ENCODE measurements around the gene THSD7B.
"Not testable (repeated sequence)": the region's sequence is repeated elsewhere in the genome, so short reads cannot be mapped to it uniquely, and the experiment has no call there.

THSD7B gene

DNA sequence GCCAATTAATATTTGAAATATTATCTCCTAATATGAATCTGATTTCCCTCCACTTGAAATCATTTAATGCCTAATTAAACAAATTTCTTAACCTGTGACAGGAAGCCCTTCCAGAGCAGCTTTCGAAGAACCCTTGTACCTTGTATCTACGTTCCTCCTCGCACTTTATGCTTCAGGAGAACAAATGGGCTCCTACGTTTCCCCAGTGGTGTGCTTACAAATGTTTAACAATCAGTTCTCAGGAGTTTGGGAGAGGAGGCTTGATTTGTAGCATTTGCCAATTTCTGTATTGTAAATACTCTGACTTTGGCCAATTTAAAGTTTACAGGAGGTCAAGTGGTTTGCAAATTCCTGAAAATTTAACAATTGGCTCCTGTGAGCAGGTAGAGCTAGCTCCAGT, 327.8 kb downstream of the THSD7B start:
- POLR2A ChIA-PET (ENCODE audit: low non-redundant PET) = no interaction called here
- no peak for DNase-seq (ENCODE audit: low spot score)

GRCh38 chr2:137096187-137096586, 330.8 kb downstream of the THSD7B start:
- DNase-seq (ENCODE audit: low spot score) = no peak
- POLR2A ChIA-PET (ENCODE audit: low non-redundant PET) = no interaction called here
- CTCF ChIA-PET = no interaction called here
- TF ChIP-seq, protein P1, sequence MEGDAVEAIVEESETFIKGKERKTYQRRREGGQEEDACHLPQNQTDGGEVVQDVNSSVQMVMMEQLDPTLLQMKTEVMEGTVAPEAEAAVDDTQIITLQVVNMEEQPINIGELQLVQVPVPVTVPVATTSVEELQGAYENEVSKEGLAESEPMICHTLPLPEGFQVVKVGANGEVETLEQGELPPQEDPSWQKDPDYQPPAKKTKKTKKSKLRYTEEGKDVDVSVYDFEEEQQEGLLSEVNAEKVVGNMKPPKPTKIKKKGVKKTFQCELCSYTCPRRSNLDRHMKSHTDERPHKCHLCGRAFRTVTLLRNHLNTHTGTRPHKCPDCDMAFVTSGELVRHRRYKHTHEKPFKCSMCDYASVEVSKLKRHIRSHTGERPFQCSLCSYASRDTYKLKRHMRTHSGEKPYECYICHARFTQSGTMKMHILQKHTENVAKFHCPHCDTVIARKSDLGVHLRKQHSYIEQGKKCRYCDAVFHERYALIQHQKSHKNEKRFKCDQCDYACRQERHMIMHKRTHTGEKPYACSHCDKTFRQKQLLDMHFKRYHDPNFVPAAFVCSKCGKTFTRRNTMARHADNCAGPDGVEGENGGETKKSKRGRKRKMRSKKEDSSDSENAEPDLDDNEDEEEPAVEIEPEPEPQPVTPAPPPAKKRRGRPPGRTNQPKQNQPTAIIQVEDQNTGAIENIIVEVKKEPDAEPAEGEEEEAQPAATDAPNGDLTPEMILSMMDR (conservative IDR thresholded peaks at IDR 0.05; ENCODE audit: low read depth) = no peak
- no peak overlapping the region for H3K27ac ChIP-seq

More for the DNA sequence above, 327.8 kb downstream of the THSD7B start:
- TF ChIP-seq, protein P1 (conservative IDR thresholded peaks at IDR 0.05; ENCODE audit: low read depth) = no peak
- CTCF ChIA-PET = no interaction called here
- no peak overlapping the region for H3K27ac ChIP-seq

- DNase-seq (ENCODE audit: low spot score) = no peak
- CTCF ChIA-PET = interaction anchor here (0.5 kb wide), 1 partner anchor 359 kb away, joined by 3 read pairs; no protein-coding TSS in a partner anchor
- H3K27ac ChIP-seq = no peak overlapping the region
- POLR2A ChIA-PET (ENCODE audit: low non-redundant PET) = no interaction called here
- TF ChIP-seq, protein P1 (conservative IDR thresholded peaks at IDR 0.05; ENCODE audit: low read depth) = no peak
Measured at GRCh38 chr2:137096693-137097092, 331.3 kb downstream of the THSD7B start.

DNA sequence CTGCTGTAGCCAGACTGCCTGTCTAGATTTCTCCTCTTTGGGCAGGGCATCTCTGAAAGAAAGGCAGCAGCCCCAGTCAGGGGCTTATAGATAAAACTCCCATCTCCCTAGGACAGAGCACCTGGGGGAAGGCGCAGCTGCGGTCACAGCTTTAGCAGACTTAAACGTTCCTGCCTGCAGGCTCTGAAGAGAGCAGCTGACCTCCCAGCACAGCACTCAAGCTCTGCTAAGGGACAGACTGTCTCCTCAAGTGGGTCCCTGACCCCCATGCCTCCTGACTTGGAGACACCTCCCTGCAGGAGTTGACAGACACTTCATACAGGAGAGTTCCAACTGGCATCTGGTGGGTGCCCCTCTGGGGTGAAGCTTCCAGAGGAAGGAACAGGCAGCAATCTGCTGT, 336.5 kb downstream of the THSD7B start:
- POLR2A ChIA-PET (ENCODE audit: low non-redundant PET); CTCF ChIA-PET; H3K27ac ChIP-seq; DNase-seq (ENCODE audit: low spot score): not testable (repeated sequence)

DNA sequence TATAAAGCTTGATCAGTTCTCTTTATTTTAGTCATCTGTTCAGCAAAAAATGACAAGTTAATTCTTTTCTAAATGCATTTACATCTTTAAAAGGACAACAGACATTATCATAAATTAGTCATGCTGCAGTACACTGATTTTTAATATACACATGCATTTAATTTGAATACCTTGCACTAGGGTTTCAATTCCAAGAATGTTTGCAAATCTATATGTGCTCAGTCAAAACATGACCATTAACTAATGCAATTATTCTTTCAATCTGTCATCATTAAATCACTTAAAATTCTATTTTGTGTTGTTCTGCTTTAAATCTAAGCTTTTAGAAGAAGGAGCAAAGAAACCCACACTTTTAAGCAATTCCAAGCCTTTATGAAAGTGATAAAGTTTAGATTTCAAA, 342.6 kb downstream of the THSD7B start:
- ChIA-PET CTCF (no interaction called here), POLR2A (ENCODE audit: low non-redundant PET) (no interaction called here)
- TF ChIP-seq, protein P1 (conservative IDR thresholded peaks at IDR 0.05; ENCODE audit: low read depth) = no peak
- no peak for DNase-seq (ENCODE audit: low spot score)
- no peak overlapping the region for H3K27ac ChIP-seq

DNA sequence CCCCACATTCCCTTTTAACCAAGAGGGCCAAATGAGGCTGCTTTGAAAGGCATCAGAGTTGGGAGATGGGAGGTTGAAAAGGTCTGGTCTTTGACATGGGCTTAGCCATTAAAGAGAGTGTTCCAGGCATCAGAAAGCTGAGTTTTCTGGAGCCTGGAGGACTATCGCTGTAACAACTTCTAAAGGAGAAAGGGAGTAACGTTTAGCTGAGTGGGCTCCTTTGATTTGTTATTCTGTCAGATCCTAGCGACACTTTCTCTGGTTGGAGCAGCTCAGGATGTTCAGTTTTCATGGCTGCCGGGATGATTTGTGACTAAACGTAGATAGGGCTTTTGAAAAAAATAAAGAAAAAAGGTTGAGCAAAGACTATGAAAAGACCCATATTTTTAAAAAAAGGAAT, 346.6 kb downstream of the THSD7B start:
- TF ChIP-seq, protein P1 (conservative IDR thresholded peaks at IDR 0.05; ENCODE audit: low read depth) = no peak
- ChIA-PET CTCF (no interaction called here), POLR2A (ENCODE audit: low non-redundant PET) (no interaction called here)
- no peak overlapping the region for H3K27ac ChIP-seq
- no peak for DNase-seq (ENCODE audit: low spot score)

DNA sequence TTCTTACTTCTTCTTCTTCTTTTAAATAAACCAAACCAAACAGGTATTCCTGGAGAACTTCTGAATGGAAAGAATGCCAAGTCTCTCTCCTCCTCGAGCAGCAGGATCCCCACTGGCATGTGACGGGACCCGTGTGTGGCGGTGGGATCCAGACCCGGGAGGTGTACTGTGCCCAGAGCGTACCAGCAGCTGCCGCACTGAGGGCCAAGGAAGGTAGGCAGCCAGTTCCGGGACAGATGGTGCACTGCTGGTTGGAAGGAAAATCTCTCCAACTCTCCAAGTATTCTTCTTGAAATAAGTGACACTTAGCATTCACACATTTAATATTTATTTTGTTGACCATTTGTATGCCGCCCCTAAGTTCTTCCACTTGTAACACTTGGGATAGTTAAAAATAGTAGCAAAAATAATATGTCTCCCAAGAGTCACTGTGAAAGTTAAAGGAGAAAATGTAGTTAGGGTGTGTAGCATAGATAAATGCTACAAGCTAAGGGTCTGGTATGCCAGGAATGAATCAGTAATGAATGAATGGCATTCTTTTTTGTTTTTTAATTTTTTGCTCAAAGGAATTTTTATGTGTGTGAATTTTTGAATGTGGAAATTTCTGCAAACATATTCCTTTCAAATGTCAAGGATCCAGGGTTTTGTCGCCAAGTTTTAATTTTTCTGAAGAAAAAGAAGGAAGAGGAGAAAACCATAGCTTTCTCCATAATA, 349.9 kb downstream of the THSD7B start:
- TF ChIP-seq, protein P1 (conservative IDR thresholded peaks at IDR 0.05; ENCODE audit: low read depth) = no peak
- CTCF ChIA-PET = interaction anchor here (0.5 to 0.7 kb wide), 3 partner anchors 20 to 359 kb away, joined by 3 read pairs; no protein-coding TSS in a partner anchor
- POLR2A ChIA-PET (ENCODE audit: low non-redundant PET) = no interaction called here
- H3K27ac ChIP-seq = no peak overlapping the region
- DNase-seq (ENCODE audit: low spot score) = no peak

Data from RWPE1 (cell line).